HepG2 (cell line): ENCODE data around the gene NDUFS6. TPM values are rescaled to one million over a fixed set of nuclear protein-coding genes. Genes with fewer than 3 reads are reported as not detected.

Source experiments
- ASH2L ChIP-seq: fragments of 300-600, 200-600 bp; sonication (generic); IDR thresholded peaks from 2 replicates; pipeline ENCODE4 v1.7.0; 2017; ENCODE audit warnings: low read depth, mild to moderate bottlenecking, moderate library complexity, mixed read lengths, low read length; ENCODE audit not compliant: insufficient read length
- EP300 ChIP-seq, 3 experiments: sonication (generic) in 1 of 3; formaldehyde crosslinking in 1 of 3; IDR thresholded peaks; 2 replicates each; pipeline versions ENCODE4 v1.5.1 to v1.6.1; 2011 to 2020; ENCODE audit warnings: low read depth in 2 of 3, low read length in 2 of 3, borderline replicate concordance in 1 of 3, improper control_type of control experiment in 1 of 3, mild to moderate bottlenecking in 1 of 3, missing genetic modification reagents in 1 of 3, moderate library complexity in 1 of 3
- IRF2 ChIP-seq: IDR thresholded peaks from 2 replicates; pipeline ENCODE4 v1.6.1; 2018; ENCODE audit warnings: missing genetic modification reagents, missing compliant biosample characterization
- ISL2 ChIP-seq: sonication (generic); formaldehyde crosslinking; IDR thresholded peaks from 2 replicates; pipeline ENCODE4 v1.5.0; 2020; ENCODE audit warnings: missing genetic modification reagents
- KLF11 ChIP-seq: IDR thresholded peaks from 2 replicates; pipeline ENCODE4 v1.6.1; 2016; ENCODE audit warnings: missing compliant biosample characterization
- KMT2A ChIP-seq: sonication (generic); formaldehyde crosslinking; IDR thresholded peaks from 2 replicates; pipeline ENCODE4 v1.4.0; 2020; ENCODE audit warnings: missing genetic modification reagents
- PLSCR1 ChIP-seq: sonication (generic); formaldehyde crosslinking; IDR thresholded peaks from 2 replicates; pipeline ENCODE4 v1.5.0; 2020; ENCODE audit warnings: missing genetic modification reagents, mild to moderate bottlenecking, borderline replicate concordance
- SMAD1 ChIP-seq: sonication (generic); formaldehyde crosslinking; IDR thresholded peaks from 2 replicates; pipeline ENCODE4 v1.4.0; 2020; ENCODE audit warnings: missing genetic modification reagents, low read depth, mild to moderate bottlenecking, borderline replicate concordance
- SOX5 ChIP-seq: IDR thresholded peaks from 2 replicates; pipeline ENCODE4 v1.6.1; 2016; ENCODE audit warnings: borderline replicate concordance
- SP4 ChIP-seq: sonication (generic); formaldehyde crosslinking; IDR thresholded peaks from 2 replicates; pipeline ENCODE4 v1.8.1; 2023; ENCODE audit warnings: mild to moderate bottlenecking, missing genetic modification reagents
- ZFP36L2 ChIP-seq: sonication (generic); formaldehyde crosslinking; IDR thresholded peaks from 2 replicates; pipeline ENCODE4 v1.4.0; 2020; ENCODE audit warnings: missing genetic modification reagents
- ZNF230 ChIP-seq: sonication (generic); formaldehyde crosslinking; IDR thresholded peaks from 2 replicates; pipeline ENCODE4 v1.4.0; 2020; ENCODE audit warnings: mild to moderate bottlenecking, missing genetic modification reagents
- ZNF24 ChIP-seq: fragments of 450-650 bp; IDR thresholded peaks from 2 replicates; pipeline ENCODE4 v1.6.1; 2017; ENCODE audit warnings: antibody characterized with exemption, mild to moderate bottlenecking
- ZNF350 ChIP-seq: sonication (generic); formaldehyde crosslinking; IDR thresholded peaks from 2 replicates; pipeline ENCODE4 v1.4.0; 2020; ENCODE audit warnings: mild to moderate bottlenecking, low read depth, missing genetic modification reagents, borderline replicate concordance
- ZSCAN12 ChIP-seq: sonication (generic); formaldehyde crosslinking; IDR thresholded peaks from 2 replicates; pipeline ENCODE4 v1.9.0; 2021; ENCODE audit warnings: mild to moderate bottlenecking, missing genetic modification reagents
- polyA plus RNA-seq, 8 experiments: library from polyadenylated mRNA; depleted of rRNA in 3 of 8; stranded (reverse) in 7 of 8; unstranded in 1 of 8; fragments of >200 nt; fragmentation: Illumina TruSeq in 4 of 8; extraction: Trizol in 4 of 8; gene quantifications; 2 replicates each; pipeline versions ENCODE4 v1.2.1 to v1.2.3, GENCODE V29; 2011 to 2016; ENCODE audit warnings: low read depth in 4 of 8, missing spikeins in 1 of 8, mixed read lengths in 1 of 8; ENCODE audit not compliant: insufficient read depth in 1 of 8
- total RNA-seq, 5 experiments: library from RNA; depleted of rRNA; stranded (reverse); fragments of >200 nt; fragmentation: Illumina TruSeq; extraction: Trizol; gene quantifications; 2 replicates each; pipeline ENCODE4 v1.2.3, GENCODE V29; 2016; ENCODE audit warnings: low read depth in 1 of 5
- TF ChIP-seq, protein P1 (sequence below): sonication (generic); formaldehyde crosslinking; IDR thresholded peaks from 2 replicates; pipeline ENCODE4 v1.8.1; 2023; ENCODE audit warnings: missing genetic modification reagents, mild to moderate bottlenecking, borderline replicate concordance
- TF ChIP-seq, protein P2 (sequence below): sonication (generic); formaldehyde crosslinking; IDR thresholded peaks from 2 replicates; pipeline ENCODE4 v1.4.0; 2020; ENCODE audit warnings: mild to moderate bottlenecking, missing genetic modification reagents
- TF ChIP-seq, protein P3 (sequence below): sonication (generic); formaldehyde crosslinking; IDR thresholded peaks from 2 replicates; pipeline ENCODE4 v1.5.0; 2020; ENCODE audit warnings: mild to moderate bottlenecking, missing genetic modification reagents, moderate library complexity

The NDUFS6 gene
- total and polyA plus RNA-seq, 2 of the 13 experiments (the other 11 are each of a cell fraction or from before 2014, with no cell fraction given): 23.7 to 50.4 TPM

DNA sequence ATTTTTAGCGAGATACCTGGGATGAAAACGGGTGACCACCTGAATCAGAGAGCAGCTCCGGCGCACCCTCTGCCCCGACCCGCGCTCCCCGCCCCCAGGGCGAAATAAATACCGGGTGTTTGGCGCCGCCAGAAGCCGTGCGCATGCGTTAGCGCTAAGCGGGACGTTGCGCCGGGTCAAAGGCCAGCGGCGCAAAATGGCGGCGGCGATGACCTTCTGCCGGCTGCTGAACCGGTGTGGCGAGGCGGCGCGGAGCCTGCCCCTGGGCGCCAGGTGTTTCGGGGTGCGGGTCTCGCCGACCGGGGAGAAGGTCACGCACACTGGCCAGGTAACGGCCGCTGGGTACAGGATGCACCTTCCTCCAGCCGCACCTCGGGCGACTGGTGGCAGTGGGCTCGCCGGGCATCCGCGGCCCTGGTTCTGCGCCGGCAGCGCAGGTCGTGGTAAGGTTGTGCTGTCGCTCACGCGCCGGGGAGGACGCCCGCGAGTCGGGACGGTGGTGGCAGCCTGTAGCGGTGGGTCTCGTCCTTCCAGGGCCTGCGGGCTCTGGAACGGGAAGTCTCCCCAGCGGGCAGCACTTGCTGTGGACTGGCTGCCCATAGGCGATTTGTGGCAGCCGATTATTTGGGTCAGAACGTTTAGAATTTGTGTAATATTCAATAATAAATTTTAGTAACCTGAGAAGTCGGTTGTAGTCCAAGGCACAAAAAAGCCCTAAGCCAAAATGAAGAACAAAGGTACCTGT is at the start of gene NDUFS6 (continued):
- TF ChIP-seq, protein P1, sequence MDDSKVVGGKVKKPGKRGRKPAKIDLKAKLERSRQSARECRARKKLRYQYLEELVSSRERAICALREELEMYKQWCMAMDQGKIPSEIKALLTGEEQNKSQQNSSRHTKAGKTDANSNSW (CRISPR knock-in tag): peak; percentile 43; the same call in 1 of the 2 replicates
- TF ChIP-seq ZNF230 (CRISPR knock-in tag) (peak; percentile 85; the same call in 1 of the 2 replicates), PLSCR1 (no peak), KLF11 (CRISPR knock-in tag) (no peak), ASH2L (peak; percentile 81), ZFP36L2 (CRISPR knock-in tag) (0 out of 2 replicates have a peak, but pooled peaks have one; percentile 63), SMAD1 (CRISPR knock-in tag) (peak; percentile 59; the same call in 1 of the 2 replicates), SP4 (CRISPR knock-in tag) (no peak), ZNF24 (no peak), KMT2A (CRISPR knock-in tag) (peak; percentile 87), IRF2 (CRISPR knock-in tag) (peak; percentile 44; the same call in 1 of the 2 replicates), ZSCAN12 (peak; percentile 61; the same call in 1 of the 2 replicates), SOX5 (CRISPR knock-in tag) (no peak), ISL2 (peak; percentile 47; the same call in 1 of the 2 replicates), ZNF350 (peak; percentile 46), EP300 (IDR thresholded peaks at IDR 0.05; ENCODE audit: low read depth in 2 of 2, low read length in 2 of 2) (no peak), EP300 (CRISPR knock-in tag; IDR thresholded peaks at IDR 0.05; ENCODE audit: borderline replicate concordance) (no peak)
- TF ChIP-seq, protein P2, sequence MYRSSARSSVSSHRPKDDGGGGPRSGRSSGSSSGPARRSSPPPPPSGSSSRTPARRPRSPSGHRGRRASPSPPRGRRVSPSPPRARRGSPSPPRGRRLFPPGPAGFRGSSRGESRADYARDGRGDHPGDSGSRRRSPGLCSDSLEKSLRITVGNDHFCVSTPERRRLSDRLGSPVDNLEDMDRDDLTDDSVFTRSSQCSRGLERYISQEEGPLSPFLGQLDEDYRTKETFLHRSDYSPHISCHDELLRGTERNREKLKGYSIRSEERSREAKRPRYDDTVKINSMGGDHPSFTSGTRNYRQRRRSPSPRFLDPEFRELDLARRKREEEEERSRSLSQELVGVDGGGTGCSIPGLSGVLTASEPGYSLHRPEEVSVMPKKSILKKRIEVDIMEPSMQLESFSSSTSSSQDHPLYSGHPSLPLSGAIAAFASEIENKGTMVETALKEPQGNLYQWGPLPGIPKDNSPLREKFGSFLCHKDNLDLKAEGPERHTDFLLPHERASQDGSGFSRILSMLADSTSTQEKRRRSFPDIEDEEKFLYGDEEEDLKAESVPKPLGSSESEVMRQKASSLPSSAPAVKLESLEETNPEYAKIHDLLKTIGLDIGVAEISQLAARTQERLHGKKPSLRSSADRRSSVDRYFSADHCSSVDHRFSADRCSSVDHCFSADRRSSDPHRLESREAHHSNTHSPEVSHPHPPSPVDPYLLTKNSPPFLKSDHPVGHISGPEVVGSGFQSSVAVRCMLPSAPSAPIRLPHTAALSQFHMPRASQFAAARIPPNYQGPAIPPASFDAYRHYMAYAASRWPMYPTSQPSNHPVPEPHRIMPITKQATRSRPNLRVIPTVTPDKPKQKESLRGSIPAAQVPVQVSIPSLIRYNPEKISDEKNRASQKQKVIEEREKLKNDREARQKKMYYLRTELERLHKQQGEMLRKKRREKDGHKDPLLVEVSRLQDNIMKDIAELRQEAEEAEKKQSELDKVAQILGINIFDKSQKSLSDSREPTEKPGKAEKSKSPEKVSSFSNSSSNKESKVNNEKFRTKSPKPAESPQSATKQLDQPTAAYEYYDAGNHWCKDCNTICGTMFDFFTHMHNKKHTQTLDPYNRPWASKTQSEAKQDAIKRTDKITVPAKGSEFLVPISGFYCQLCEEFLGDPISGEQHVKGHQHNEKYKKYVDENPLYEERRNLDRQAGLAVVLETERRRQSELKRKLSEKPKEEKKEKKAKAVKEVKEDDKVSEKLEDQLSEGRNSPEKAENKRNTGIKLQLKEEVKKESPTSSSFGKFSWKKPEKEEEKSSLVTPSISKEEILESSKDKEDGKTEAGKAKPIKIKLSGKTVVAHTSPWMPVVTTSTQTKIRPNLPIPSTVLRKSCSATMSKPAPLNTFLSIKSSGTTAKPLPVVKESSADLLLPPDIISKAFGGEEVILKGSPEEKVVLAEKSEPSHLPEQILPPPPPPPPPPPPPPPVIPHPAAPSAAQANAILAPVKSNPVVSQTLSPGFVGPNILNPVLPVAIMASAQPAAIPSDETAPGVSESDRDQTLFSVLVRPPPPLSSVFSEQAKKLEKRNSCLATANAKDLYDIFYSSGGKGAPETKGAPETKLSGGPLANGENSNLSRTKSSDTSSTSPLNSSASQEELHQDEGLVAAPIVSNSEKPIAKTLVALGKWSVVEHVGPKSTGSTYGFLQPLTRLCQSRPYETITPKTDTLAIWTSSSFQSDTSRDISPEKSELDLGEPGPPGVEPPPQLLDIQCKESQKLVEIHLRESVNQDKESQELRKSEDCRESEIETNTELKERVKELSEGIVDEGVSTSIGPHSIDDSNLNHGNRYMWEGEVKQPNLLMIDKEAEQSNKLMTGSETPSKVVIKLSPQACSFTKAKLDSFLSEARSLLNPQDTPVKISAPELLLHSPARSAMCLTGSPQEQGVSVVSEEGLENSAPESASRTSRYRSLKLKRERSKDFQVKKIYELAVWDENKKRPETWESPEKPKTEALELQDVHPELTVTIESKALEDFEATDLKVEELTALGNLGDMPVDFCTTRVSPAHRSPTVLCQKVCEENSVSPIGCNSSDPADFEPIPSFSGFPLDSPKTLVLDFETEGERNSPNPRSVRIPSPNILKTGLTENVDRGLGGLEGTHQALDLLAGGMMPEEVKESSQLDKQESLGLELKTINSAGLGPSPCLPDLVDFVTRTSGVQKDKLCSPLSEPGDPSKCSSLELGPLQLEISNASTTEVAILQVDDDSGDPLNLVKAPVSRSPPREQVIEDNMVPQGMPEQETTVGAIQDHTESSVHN (CRISPR knock-in tag): no peak
- TF ChIP-seq, protein P3, sequence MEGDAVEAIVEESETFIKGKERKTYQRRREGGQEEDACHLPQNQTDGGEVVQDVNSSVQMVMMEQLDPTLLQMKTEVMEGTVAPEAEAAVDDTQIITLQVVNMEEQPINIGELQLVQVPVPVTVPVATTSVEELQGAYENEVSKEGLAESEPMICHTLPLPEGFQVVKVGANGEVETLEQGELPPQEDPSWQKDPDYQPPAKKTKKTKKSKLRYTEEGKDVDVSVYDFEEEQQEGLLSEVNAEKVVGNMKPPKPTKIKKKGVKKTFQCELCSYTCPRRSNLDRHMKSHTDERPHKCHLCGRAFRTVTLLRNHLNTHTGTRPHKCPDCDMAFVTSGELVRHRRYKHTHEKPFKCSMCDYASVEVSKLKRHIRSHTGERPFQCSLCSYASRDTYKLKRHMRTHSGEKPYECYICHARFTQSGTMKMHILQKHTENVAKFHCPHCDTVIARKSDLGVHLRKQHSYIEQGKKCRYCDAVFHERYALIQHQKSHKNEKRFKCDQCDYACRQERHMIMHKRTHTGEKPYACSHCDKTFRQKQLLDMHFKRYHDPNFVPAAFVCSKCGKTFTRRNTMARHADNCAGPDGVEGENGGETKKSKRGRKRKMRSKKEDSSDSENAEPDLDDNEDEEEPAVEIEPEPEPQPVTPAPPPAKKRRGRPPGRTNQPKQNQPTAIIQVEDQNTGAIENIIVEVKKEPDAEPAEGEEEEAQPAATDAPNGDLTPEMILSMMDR: peak; percentile 30; the same call in 1 of the 2 replicates
